22Rv1 (cell line): ENCODE results near the gene CLEC4F.

ENCODE experiments used
- H3K27ac ChIP-seq: fragments of 450-650 bp; 2 replicates; pipeline ENCODE4 v1.5.1; 2017
- ZFX ChIP-seq: fragments of 450-650 bp; IDR thresholded peaks from 2 replicates; pipeline ENCODE4 v1.6.1; 2017; ENCODE audit warnings: antibody characterized with exemption, borderline replicate concordance
- TF ChIP-seq, protein P1 (sequence below): fragments of 450-650 bp; IDR thresholded peaks from 2 replicates; pipeline ENCODE4 v1.5.1; 2017; ENCODE audit warnings: mild to moderate bottlenecking

CLEC4F gene

DNA sequence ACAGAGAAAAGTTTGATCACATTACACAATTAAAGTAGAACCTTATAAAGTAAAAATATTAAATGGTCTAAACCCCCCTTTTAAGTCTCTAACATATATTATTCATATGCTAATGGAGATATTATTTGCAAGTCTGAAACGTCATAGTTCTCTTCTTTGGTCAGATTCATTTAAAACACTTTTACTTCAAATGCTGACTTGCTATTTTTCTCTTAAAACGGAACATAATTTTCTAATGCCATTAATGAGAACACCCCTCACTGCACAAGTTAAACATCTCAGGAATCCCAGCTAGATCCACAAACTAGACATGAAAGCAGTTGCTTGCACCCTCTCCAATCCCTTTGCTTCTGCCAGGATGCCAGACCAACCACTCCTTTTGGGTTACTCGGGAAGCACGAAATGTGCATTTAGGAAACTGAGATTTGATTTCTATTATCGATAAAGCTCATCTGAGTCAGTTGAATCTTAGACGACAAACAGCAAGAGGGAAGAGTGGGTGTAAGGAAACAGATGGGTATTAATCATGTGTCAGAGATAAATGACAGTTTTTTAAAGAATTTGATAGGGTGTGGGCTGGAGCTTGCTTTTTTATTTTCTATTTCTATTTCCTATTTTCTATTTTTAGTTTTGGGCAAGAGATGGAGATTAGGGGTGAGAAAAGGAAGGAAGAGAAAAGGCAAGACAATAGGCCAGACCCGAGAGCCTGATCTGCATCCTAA is 53.9 kb downstream of the CLEC4F start:
- no peak for TF ChIP-seq ZFX
- TF ChIP-seq, protein P1, sequence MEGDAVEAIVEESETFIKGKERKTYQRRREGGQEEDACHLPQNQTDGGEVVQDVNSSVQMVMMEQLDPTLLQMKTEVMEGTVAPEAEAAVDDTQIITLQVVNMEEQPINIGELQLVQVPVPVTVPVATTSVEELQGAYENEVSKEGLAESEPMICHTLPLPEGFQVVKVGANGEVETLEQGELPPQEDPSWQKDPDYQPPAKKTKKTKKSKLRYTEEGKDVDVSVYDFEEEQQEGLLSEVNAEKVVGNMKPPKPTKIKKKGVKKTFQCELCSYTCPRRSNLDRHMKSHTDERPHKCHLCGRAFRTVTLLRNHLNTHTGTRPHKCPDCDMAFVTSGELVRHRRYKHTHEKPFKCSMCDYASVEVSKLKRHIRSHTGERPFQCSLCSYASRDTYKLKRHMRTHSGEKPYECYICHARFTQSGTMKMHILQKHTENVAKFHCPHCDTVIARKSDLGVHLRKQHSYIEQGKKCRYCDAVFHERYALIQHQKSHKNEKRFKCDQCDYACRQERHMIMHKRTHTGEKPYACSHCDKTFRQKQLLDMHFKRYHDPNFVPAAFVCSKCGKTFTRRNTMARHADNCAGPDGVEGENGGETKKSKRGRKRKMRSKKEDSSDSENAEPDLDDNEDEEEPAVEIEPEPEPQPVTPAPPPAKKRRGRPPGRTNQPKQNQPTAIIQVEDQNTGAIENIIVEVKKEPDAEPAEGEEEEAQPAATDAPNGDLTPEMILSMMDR, result no peak
- H3K27ac ChIP-seq, result no peak overlapping the region

DNA sequence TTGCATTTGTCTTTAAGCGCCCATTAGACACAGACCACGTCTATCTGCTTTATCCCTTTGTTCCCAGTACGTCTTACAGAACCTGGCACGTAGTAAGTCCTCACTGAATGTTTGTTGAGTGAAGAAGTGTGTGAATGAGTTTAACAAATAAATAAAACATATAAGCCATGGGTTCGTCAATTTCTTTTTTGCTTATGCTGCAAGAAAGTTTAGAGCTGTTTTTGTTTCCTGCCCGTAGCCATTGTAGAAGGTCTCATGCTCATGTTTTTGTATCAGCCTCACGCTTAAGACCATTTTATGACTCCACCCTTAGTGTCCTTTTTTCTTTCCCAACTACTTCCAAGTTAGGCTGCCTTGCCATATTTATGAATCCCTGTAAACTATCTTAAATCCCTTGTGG is 54.9 kb downstream of the CLEC4F start:
- TF ChIP-seq, protein P1, result no peak
- TF ChIP-seq ZFX, result no peak
- H3K27ac ChIP-seq, result no peak overlapping the region

DNA sequence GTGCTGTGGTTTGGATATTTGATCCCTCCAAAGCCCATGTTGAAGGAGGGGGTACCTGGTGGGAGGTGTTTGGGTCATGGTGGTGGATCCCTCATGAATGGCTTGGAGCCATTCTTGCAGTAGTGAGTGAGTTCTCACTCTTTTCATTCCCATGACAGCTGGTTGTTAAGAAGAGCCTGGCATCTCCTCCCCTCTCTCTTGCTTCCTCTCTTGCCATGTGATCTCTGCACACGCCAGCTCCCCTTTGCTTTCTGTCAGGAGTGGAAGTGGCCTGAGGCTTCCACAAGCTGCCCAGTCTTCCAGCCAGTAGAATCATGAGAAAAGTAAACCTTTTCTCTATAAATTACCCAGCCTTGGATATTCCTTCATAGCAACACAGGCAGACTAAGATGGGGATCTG is 61.0 kb downstream of the CLEC4F start:
- no peak for TF ChIP-seq ZFX
- TF ChIP-seq, protein P1, result no peak
- no peak overlapping the region for H3K27ac ChIP-seq
